Small intestine (tissue), 7 donors: ENCODE results near the gene CAPN10. TPM values are rescaled to one million over a fixed set of nuclear protein-coding genes. Genes with fewer than 3 reads are reported as not detected.
A peak's percentile ranks its signal among the peaks of the same experiment; 100 is the strongest.

Experiments used
- DNase-seq, 2 donors: peaks; one replicate each; pipeline versions ENCODE4 v3.0.0 to v3.0.0-alpha.2; 2013
- FAIRE-seq: peaks from 2 replicates; lab custom pipeline; 2012; peaks lifted over from hg19 to GRCh38; lab: Jason Lieb, UNC
- H3K27ac ChIP-seq, 3 donors: one replicate each; pipeline ENCODE4 v1.5.1; 2013; ENCODE audit warnings: low read length in 2 of 3, mild to moderate bottlenecking in 2 of 3, control low read depth in 1 of 3, inconsistent platforms in 1 of 3, low read depth in 1 of 3, moderate library complexity in 1 of 3
- H3K27me3 ChIP-seq, 3 donors: one replicate each; pipeline ENCODE4 v1.6.1; 2013; ENCODE audit warnings: low read length in 3 of 3, inconsistent platforms in 1 of 3; ENCODE audit not compliant: control insufficient read depth in 3 of 3, insufficient read depth in 3 of 3
- H3K36me3 ChIP-seq, 3 donors: one replicate each; pipeline ENCODE4 v1.6.1; 2013; ENCODE audit warnings: low read length in 3 of 3, inconsistent platforms in 1 of 3, low read depth in 1 of 3, mild to moderate bottlenecking in 1 of 3, moderate library complexity in 1 of 3; ENCODE audit not compliant: control insufficient read depth in 3 of 3, insufficient read depth in 2 of 3
- H3K4me1 ChIP-seq, 3 donors: one replicate each; pipeline ENCODE4 v1.6.1; 2013; ENCODE audit warnings: low read length in 2 of 3, inconsistent platforms in 1 of 3, low read depth in 1 of 3, mild to moderate bottlenecking in 1 of 3, moderate library complexity in 1 of 3; ENCODE audit not compliant: control insufficient read depth in 3 of 3, insufficient read depth in 2 of 3
- H3K4me3 ChIP-seq, 3 donors: one replicate each; pipeline ENCODE4 v1.5.1; 2013; ENCODE audit warnings: low read length in 3 of 3, control low read depth in 1 of 3, inconsistent platforms in 1 of 3, low read depth in 1 of 3, mild to moderate bottlenecking in 1 of 3, moderate library complexity in 1 of 3
- H3K9me3 ChIP-seq, 2 donors: one replicate each; pipeline ENCODE4 v1.6.1; 2013; ENCODE audit warnings: low read depth in 1 of 2, low read length in 1 of 2; ENCODE audit not compliant: control insufficient read depth in 2 of 2, insufficient read depth in 1 of 2
- WGBS, 3 donors: extraction: QIAGEN DNeasy Blood & Tissue Kit; methylation state at CpG; one replicate each; pipeline ENCODE4 v1.1.7; 2013; 5-methylcytosine and 5-hydroxymethylcytosine counted together
- polyA plus RNA-seq, 4 donors: library from polyadenylated mRNA; stranded (reverse) in 3 of 4; unstranded in 1 of 4; fragments of 200-250 nt in 3 of 4; fragments of 120-200 nt in 1 of 4; gene quantifications; one replicate each; pipeline versions ENCODE4 v1.2.1 to v1.2.3, GENCODE V29; 2013
- donor health status: healthy with polysubstance abuse.
- donor health status: control.
- donor health status: control.
- donor health status: Bipolar disorder and iron deficiency.
- donor health status: healthy.

Gene CAPN10
- polyA plus RNA-seq, 4 donors = 19.7 to 33.8 (median 32.1) TPM

DNA sequence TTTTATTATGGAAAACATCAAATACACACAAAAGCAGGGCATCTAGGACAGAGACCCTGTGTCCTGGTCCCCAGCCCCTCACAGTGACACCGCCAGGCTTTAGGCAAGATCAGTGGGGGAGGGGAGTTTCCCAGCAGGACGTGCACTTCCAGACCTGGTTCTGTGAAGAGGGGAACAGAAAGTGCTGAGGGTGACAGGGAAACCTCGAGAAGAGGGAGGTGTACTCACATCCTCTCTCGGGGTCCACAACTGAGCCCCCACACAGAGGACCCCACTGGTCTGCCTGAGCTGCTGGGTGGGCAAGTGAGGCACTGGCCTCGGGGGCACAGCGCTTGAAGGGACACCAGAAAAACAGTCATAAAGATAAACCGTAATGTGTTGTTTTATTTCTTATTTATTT, 34.3 kb downstream of the CAPN10 start:
- H3K4me1 ChIP-seq = no peaks in the 10 kb centered on the region
- H3K27ac ChIP-seq = peak overlapping the region in 1 of 3 donors; percentile 37
- H3K36me3 ChIP-seq = peaks cover 0 to 73% (median 21%) of the 10 kb centered on the region in 3 donors
- DNase-seq = no peak
- H3K9me3 ChIP-seq = peaks cover 0 to 14% of the 10 kb centered on the region in 2 donors
- 77 to 84% (median 83%) methylated on average over 7 of the region's 7 CpGs for WGBS, 3 donors
- FAIRE-seq = no peak
- no peak overlapping the region for H3K4me3 ChIP-seq
- H3K27me3 ChIP-seq = no peaks in the 10 kb centered on the region

GRCh38 chr2:240622060-240622411, 35.5 kb downstream of the CAPN10 start:
- FAIRE-seq (no peak), DNase-seq (no peak)
- peaks cover 0 to 8% (median 0%) of the 10 kb centered on the region in 3 donors for H3K4me1 ChIP-seq
- H3K27ac ChIP-seq = no peak overlapping the region
- peaks cover 0 to 2% of the 10 kb centered on the region in 2 donors for H3K9me3 ChIP-seq
- H3K4me3 ChIP-seq = no peak overlapping the region
- 72 to 91% (median 77%) methylated on average over 9 of the region's 9 CpGs for WGBS, 3 donors
- H3K27me3 ChIP-seq = no peaks in the 10 kb centered on the region
- H3K36me3 ChIP-seq = peaks cover 0 to 70% (median 21%) of the 10 kb centered on the region in 3 donors

GRCh38 chr2:240622531-240623235, 36.1 kb downstream of the CAPN10 start:
- Histone ChIP-seq H3K36me3 (peaks cover 0 to 74% (median 20%) of the 10 kb centered on the region in 3 donors), H3K4me3 (no peak overlapping the region), H3K4me1 (peaks cover 0 to 15% (median 0%) of the 10 kb centered on the region in 3 donors), H3K27ac (peak overlapping the region in 1 of 3 donors; percentile 40), H3K27me3 (no peaks in the 10 kb centered on the region), H3K9me3 (no peaks in the 10 kb centered on the region)
- DNase-seq = no peak
- WGBS, 3 donors = 46 to 87% (median 65%) methylated on average over 35 to 37 of the region's 37 CpGs
- FAIRE-seq = no peak

DNA sequence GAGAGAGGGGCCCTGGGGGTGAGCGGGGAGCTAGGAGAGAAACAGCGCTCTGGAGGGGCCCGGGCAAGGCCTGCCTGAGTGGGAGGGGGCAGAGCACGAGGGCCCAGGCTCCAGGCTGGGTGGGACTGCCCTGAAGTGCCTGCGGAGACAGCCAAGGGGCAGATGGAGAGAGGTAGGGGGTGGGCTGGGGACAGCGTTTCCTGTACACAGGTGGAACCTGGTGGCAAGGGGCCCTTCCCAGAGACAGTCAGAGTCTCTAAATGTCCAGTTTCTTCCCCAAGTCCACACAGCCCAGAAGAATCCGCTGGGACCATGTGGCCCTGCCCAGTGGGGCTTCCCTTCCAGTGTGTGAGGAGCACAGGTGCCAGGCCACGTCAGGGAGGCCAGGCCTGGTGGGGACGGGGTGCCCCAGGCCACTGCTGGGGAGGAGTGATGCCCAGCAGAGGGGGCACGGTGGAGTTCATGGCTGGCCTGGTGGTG, 37.0 kb downstream of the CAPN10 start:
- DNase-seq = no peak
- Histone ChIP-seq H3K4me1 (peaks cover 0 to 18% (median 0%) of the 10 kb centered on the region in 3 donors), H3K36me3 (peaks cover 0 to 83% (median 17%) of the 10 kb centered on the region in 3 donors), H3K9me3 (no peaks in the 10 kb centered on the region), H3K4me3 (no peak overlapping the region), H3K27me3 (no peaks in the 10 kb centered on the region), H3K27ac (peak overlapping the region in 1 of 3 donors; percentile 8)
- no peak for FAIRE-seq
- 82 to 89% (median 88%) methylated on average over 6 to 10 of the region's 10 CpGs for WGBS, 3 donors

- FAIRE-seq (no peak), DNase-seq (peak in 1 of 2 donors; percentile 38)
- H3K27ac ChIP-seq = peak overlapping the region in 2 of 3 donors; percentile 27 to 65
- H3K9me3 ChIP-seq = no peaks in the 10 kb centered on the region
- WGBS, 3 donors = 52 to 67% (median 57%) methylated on average over 23 to 24 of the region's 24 CpGs
- no peak overlapping the region for H3K4me3 ChIP-seq
- peaks cover 0 to 18% (median 0%) of the 10 kb centered on the region in 3 donors for H3K4me1 ChIP-seq
- H3K27me3 ChIP-seq = no peaks in the 10 kb centered on the region
- peaks cover 0 to 84% (median 13%) of the 10 kb centered on the region in 3 donors for H3K36me3 ChIP-seq
Measured at GRCh38 chr2:240624011-240624949, 37.7 kb downstream of the CAPN10 start.

- H3K4me3 ChIP-seq = peak within 1 kb of the TSS in 1 of 3 donors; percentile 10
- no peaks in the 10 kb centered on the region for H3K27me3 ChIP-seq
- 21 to 39% (median 30%) methylated on average over 19 to 23 of the region's 23 CpGs for WGBS, 3 donors
- DNase-seq = peak in 1 of 2 donors; percentile 46
- FAIRE-seq = no peak
- peaks cover 0 to 18% (median 0%) of the 10 kb centered on the region in 3 donors for H3K4me1 ChIP-seq
- H3K9me3 ChIP-seq = no peaks in the 10 kb centered on the region
- peaks cover 0 to 84% (median 10%) of the 10 kb centered on the region in 3 donors for H3K36me3 ChIP-seq
- H3K27ac ChIP-seq = peak within 1 kb of the TSS; percentile 65 to 81 (median 66)
Measured at GRCh38 chr2:240624950-240625621, 38.6 kb downstream of the CAPN10 start, which contains the start of gene GPR35. Gene GPR35 (plus strand): TSS chr2:240625480. CDS start chr2:240629953, 4,473 bp downstream.

- no peak for FAIRE-seq
Measured at GRCh38 chr2:240626531-240627300, 40.2 kb downstream of the CAPN10 start.

More at GRCh38 chr2:240626531-240627300, 40.2 kb downstream of the CAPN10 start:
- Histone ChIP-seq H3K9me3 (no peaks in the 10 kb centered on the region), H3K27me3 (no peaks in the 10 kb centered on the region), H3K27ac (peak overlapping the region; percentile 37 to 81 (median 66)), H3K36me3 (peaks cover 0 to 88% (median 12%) of the 10 kb centered on the region in 3 donors), H3K4me1 (peaks cover 0 to 18% (median 0%) of the 10 kb centered on the region in 3 donors), H3K4me3 (no peak overlapping the region)
- 52 to 62% (median 59%) methylated on average over 20 to 21 of the region's 21 CpGs for WGBS, 3 donors
- peak in 1 of 2 donors; percentile 85 for DNase-seq
